Measurements from ENCODE around the gene IMPACT. TPM values are rescaled to one million over a fixed set of nuclear protein-coding genes. Genes with fewer than 3 reads are reported as not detected.

IMPACT gene
- total RNA-seq, 2 donors from 2014 or later: 19.8 to 25.6 TPM

DNA sequence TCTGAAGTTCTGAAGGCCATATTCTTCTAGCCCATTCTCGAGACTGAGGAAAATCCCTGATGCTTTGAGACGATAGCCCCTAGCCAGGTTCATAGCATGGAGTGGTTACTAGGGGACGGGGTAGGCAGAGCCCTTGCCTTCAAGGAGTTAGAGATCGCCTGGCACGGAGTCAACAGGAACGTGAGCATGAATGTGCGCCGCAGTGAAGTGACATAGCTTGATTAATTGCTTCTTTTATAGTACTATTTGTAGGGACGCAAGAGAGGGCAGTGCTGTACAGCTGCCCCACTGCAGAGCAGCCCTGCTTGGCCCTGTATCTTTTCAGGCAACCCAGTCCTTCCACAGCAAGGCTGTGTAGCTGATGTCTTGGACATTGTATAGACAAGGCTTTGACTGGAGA, 60.2 kb downstream of the IMPACT start:
- no peaks in the 10 kb centered on the region for H3K9me3 ChIP-seq
- intact Hi-C loops (cut with DNase I): loop anchor here (5.0 kb wide), 4 partner anchors 34 to 309 kb away; no protein-coding TSS in a partner anchor
- no peak for TF ChIP-seq CTCF (IDR thresholded peaks at IDR 0.05)
- H3K27me3 ChIP-seq: no peaks in the 10 kb centered on the region
- no peak for DNase-seq
- H3K36me3 ChIP-seq: no peaks in the 10 kb centered on the region
- H3K4me3 ChIP-seq: no peak overlapping the region
- no peak overlapping the region for H3K27ac ChIP-seq
- no peaks in the 10 kb centered on the region for H3K4me1 ChIP-seq
- H3K9ac ChIP-seq (ENCODE audit: low read depth in 2 of 2, low read length in 2 of 2): no peak overlapping the region

DNA sequence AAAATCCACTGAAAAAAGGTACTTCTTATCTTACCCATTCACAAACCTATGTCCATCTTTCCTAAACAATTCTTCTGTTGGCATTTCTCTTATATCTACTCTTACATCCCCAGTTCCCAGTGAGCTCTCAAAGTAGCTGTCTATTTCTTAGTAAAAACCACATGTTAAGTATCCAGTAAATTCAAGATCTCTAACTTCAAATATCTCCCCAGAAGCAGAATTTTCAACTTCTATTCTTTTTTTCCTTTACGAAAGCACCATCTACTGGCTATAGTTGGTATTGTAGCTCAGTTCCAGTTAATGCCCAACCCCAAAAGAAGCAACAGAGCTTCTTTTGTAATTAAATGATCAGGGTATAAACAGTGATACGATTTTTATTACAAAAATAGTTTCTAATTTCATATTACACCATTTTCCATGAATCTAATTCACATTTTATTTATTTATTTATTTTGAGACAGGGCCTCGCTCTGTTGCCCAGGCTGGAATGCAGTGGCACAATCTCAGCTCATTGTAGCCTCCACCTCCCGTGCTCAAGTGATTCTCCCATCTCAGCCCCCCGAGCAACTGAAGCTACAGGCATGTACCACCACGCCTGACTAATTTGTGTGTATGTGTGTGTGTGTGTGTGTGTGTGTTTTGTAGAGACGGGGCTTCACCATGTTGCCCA, 62.5 kb downstream of the IMPACT start:
- intact Hi-C loops (cut with DNase I): loop anchor here (5.0 kb wide), 4 partner anchors 37 to 312 kb away; no protein-coding TSS in a partner anchor
- TF ChIP-seq CTCF (IDR thresholded peaks at IDR 0.05): peak; percentile 81
- H3K36me3 ChIP-seq: no peaks in the 10 kb centered on the region
- no peaks in the 10 kb centered on the region for H3K27me3 ChIP-seq
- H3K27ac ChIP-seq: no peak overlapping the region
- no peaks in the 10 kb centered on the region for H3K9me3 ChIP-seq
- no peaks in the 10 kb centered on the region for H3K4me1 ChIP-seq
- no peak overlapping the region for H3K4me3 ChIP-seq
- DNase-seq: no peak
- H3K9ac ChIP-seq (ENCODE audit: low read depth in 2 of 2, low read length in 2 of 2): no peak overlapping the region

DNA sequence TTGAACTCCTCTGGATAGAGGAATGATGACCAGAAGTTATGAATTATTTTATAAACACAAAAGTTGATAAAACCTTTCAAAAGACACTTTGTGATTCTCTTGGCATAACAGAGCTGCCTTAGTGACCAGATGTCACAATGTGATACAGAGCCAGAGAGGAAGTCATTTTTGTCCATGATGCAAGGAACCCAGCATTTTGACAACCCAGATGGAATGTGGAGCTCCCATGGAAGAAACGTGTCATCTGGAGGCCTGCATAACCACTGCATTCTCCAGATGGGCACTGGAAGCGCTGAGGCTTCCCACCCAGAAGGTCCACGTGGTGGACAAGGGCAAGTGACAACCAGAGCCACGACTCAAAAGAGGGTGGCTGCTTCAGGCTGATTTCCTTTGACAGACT, 64.1 kb downstream of the IMPACT start:
- DNase-seq: no peak
- Histone ChIP-seq H3K4me3 (no peak overlapping the region), H3K9me3 (no peaks in the 10 kb centered on the region), H3K27ac (no peak overlapping the region), H3K27me3 (no peaks in the 10 kb centered on the region), H3K36me3 (no peaks in the 10 kb centered on the region), H3K9ac (ENCODE audit: low read depth in 2 of 2, low read length in 2 of 2) (no peak overlapping the region), H3K4me1 (no peaks in the 10 kb centered on the region)
- intact Hi-C loops (cut with DNase I): no loop called here
- no peak for TF ChIP-seq CTCF (IDR thresholded peaks at IDR 0.05)

- Histone ChIP-seq H3K9me3 (no peaks in the 10 kb centered on the region), H3K27me3 (no peaks in the 10 kb centered on the region), H3K36me3 (no peaks in the 10 kb centered on the region), H3K9ac (ENCODE audit: low read depth in 2 of 2, low read length in 2 of 2) (no peak overlapping the region), H3K27ac (no peak overlapping the region), H3K4me1 (no peaks in the 10 kb centered on the region), H3K4me3 (no peak overlapping the region)
- no peak for DNase-seq
- TF ChIP-seq CTCF (IDR thresholded peaks at IDR 0.05): no peak
- intact Hi-C loops (cut with DNase I): no loop called here
Observed at GRCh38 chr18:24491927-24492834, 65.7 kb downstream of the IMPACT start.

DNA sequence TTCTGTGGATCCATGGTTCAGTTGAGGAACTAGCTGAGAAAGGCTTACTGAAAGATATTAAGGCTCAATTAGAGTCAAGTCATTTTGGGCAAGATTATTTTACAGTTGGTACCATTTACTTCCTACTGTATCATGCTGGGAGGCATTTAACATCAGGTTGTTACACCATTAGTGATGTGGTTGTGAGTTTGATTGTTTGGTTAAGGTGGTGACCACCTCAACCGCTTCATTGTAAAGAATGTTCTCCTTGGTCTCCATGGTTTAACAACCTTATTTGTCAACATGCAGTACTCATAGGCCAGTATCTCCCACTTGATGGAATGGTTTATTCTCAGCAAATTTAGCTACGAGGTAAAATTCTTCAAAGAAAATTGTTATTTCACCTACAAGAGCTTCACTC, 68.1 kb downstream of the IMPACT start:
- no peak overlapping the region for H3K27ac ChIP-seq
- no peak overlapping the region for H3K9ac ChIP-seq (ENCODE audit: low read depth in 2 of 2, low read length in 2 of 2)
- H3K27me3 ChIP-seq: no peaks in the 10 kb centered on the region
- no peaks in the 10 kb centered on the region for H3K4me1 ChIP-seq
- no peak for TF ChIP-seq CTCF (IDR thresholded peaks at IDR 0.05)
- intact Hi-C loops (cut with DNase I): no loop called here
- no peak overlapping the region for H3K4me3 ChIP-seq
- no peaks in the 10 kb centered on the region for H3K9me3 ChIP-seq
- DNase-seq: no peak
- no peaks in the 10 kb centered on the region for H3K36me3 ChIP-seq

Measured in colonic mucosa (tissue), 4 donors.